ENCODE measurements around the gene MYH10.

MYH10 gene

GRCh38 chr17:8468127-8468526 lies 162.4 kb downstream of the MYH10 start:
- no peak for DNase-seq

- DNase-seq: no peak
Observed at GRCh38 chr17:8467527-8467926, 163.0 kb downstream of the MYH10 start.

GRCh38 chr17:8466873-8467272 lies 163.7 kb downstream of the MYH10 start:
- no peak for DNase-seq

- DNase-seq: no peak
Observed at GRCh38 chr17:8466456-8466855, 164.1 kb downstream of the MYH10 start.

GRCh38 chr17:8465759-8466158 lies 164.8 kb downstream of the MYH10 start:
- DNase-seq: no peak

- no peak for DNase-seq
Observed at GRCh38 chr17:8465356-8465755, 165.2 kb downstream of the MYH10 start.

GRCh38 chr17:8464941-8465340 lies 165.6 kb downstream of the MYH10 start:
- no peak for DNase-seq

- no peak for DNase-seq
Observed at GRCh38 chr17:8463099-8463498, 167.4 kb downstream of the MYH10 start.

GRCh38 chr17:8462564-8462963 lies 168.0 kb downstream of the MYH10 start:
- DNase-seq: no peak

- DNase-seq: no peak
Observed at GRCh38 chr17:8459831-8460230, 170.7 kb downstream of the MYH10 start.

- no peak for DNase-seq
Observed at GRCh38 chr17:8459107-8459506, 171.4 kb downstream of the MYH10 start.

- DNase-seq: no peak
Observed at GRCh38 chr17:8458128-8458527, 172.4 kb downstream of the MYH10 start.

GRCh38 chr17:8455665-8456209 lies 174.8 kb downstream of the MYH10 start:
- peak; percentile 51 for DNase-seq

- no peak for DNase-seq
Observed at GRCh38 chr17:8453326-8453725, 177.2 kb downstream of the MYH10 start.

GRCh38 chr17:8451933-8452614 lies 178.5 kb downstream of the MYH10 start:
- no peak for DNase-seq

GRCh38 chr17:8448310-8448709 lies 182.2 kb downstream of the MYH10 start:
- DNase-seq: peak; percentile 70

- peak; percentile 64 for DNase-seq
Observed at GRCh38 chr17:8447799-8448198, 182.7 kb downstream of the MYH10 start.

GRCh38 chr17:8445536-8445935 lies 185.0 kb downstream of the MYH10 start:
- no peak for DNase-seq

- DNase-seq: peak; percentile 58
Observed at GRCh38 chr17:8444494-8444893, 186.0 kb downstream of the MYH10 start.

- DNase-seq: no peak
Observed at GRCh38 chr17:8443756-8444155, 186.8 kb downstream of the MYH10 start.

GRCh38 chr17:8442310-8442709 lies 188.2 kb downstream of the MYH10 start:
- no peak for DNase-seq

GRCh38 chr17:8441690-8442089 lies 188.8 kb downstream of the MYH10 start:
- no peak for DNase-seq

GRCh38 chr17:8439681-8440080 lies 190.8 kb downstream of the MYH10 start:
- no peak for DNase-seq

GRCh38 chr17:8438441-8438840 lies 192.1 kb downstream of the MYH10 start:
- DNase-seq: no peak

GRCh38 chr17:8436844-8437171 lies 193.7 kb downstream of the MYH10 start:
- DNase-seq: no peak

Data from hematopoietic multipotent progenitor cell treated with erythropoietin and hydrocortisone succinate and interleukin-3 and kit ligand, for 6 days (in vitro differentiated cells).